Caco-2 (cell line): ENCODE data around the gene CADPS2. TPM values are rescaled to one million over a fixed set of nuclear protein-coding genes. Genes with fewer than 3 reads are reported as not detected.

ENCODE experiments used
- BruUV-seq: library from RNA; stranded (reverse); fragments of 400-500 nt; replicated peaks from 2 replicates; lab custom pipeline; 2021; lab: Mats Ljungman, UMichigan
- CTCF ChIA-PET: fragments of 300-600 bp; sonication (Branson Sonifier 250); formaldehyde crosslinking; loops from one replicate; lab custom pipeline; 2022; ENCODE audit warnings: antibody characterized with exemption; lab: Charles Lee
- POLR2A ChIA-PET: fragments of 300-600 bp; sonication (Branson Sonifier 250); formaldehyde crosslinking; loops from one replicate; lab custom pipeline; 2022; ENCODE audit warnings: antibody characterized with exemption; lab: Charles Lee
- DNase-seq, 2 experiments: peaks; one replicate each; pipeline versions ENCODE4 v3.0.0 to v3.0.0-alpha.2; 2020 to 2022
- H3K27me3 ChIP-seq: replicated peaks from 2 replicates; pipeline ENCODE4 v1.6.0; 2011; ENCODE audit warnings: low read length; ENCODE audit not compliant: control insufficient read depth, insufficient read depth
- H3K36me3 ChIP-seq: 2 replicates; pipeline ENCODE4 v1.5.1; 2011; ENCODE audit warnings: low read length; ENCODE audit not compliant: control insufficient read depth, insufficient read depth
- H3K4me1 ChIP-seq: fragments of 250-450 bp; sonication (Bioruptor Pico); 2 replicates; pipeline ENCODE4 v1.5.1; 2020; ENCODE audit warnings: mild to moderate bottlenecking
- H3K4me3 ChIP-seq: 2 replicates; pipeline ENCODE4 v1.5.1; 2011; ENCODE audit warnings: low read depth, mild to moderate bottlenecking, control low read depth, low read length
- H3K9me3 ChIP-seq: fragments of 250-450 bp; sonication (Bioruptor Pico); 2 replicates; pipeline ENCODE4 v1.5.1; 2020; ENCODE audit warnings: mild to moderate bottlenecking, moderate library complexity
- H3K27ac Mint-ChIP-seq: one replicate; pipeline ENCODE4 v1.8.0; 2022; ENCODE audit warnings: mixed read lengths; ENCODE audit not compliant: unreplicated experiment
- H3K27me3 Mint-ChIP-seq: one replicate; pipeline ENCODE4 v1.8.0; 2022; ENCODE audit warnings: mixed read lengths; ENCODE audit not compliant: insufficient read depth, unreplicated experiment
- H3K36me3 Mint-ChIP-seq: one replicate; pipeline ENCODE4 v1.8.0; 2022; ENCODE audit warnings: mild to moderate bottlenecking, mixed read lengths; ENCODE audit not compliant: insufficient read depth, unreplicated experiment
- H3K4me1 Mint-ChIP-seq: one replicate; pipeline ENCODE4 v1.8.0; 2022; ENCODE audit warnings: low read depth, mixed read lengths; ENCODE audit not compliant: unreplicated experiment
- H3K4me3 Mint-ChIP-seq: one replicate; pipeline ENCODE4 v1.8.0; 2022; ENCODE audit warnings: mild to moderate bottlenecking, moderate library complexity, mixed read lengths; ENCODE audit not compliant: unreplicated experiment
- H3K9me3 Mint-ChIP-seq: one replicate; pipeline ENCODE4 v1.8.0; 2022; ENCODE audit warnings: mixed read lengths; ENCODE audit not compliant: unreplicated experiment
- intact Hi-C: fragments of 100-400 bp; cut with micrococcal nuclease; formaldehyde crosslinking; loops from one replicate; pipeline ENCODE4 v1.10.0; 2022; ENCODE audit not compliant: unreplicated experiment
- total RNA-seq: library from RNA; stranded (reverse); gene quantifications from 2 replicates; pipeline ENCODE4 v1.2.3, GENCODE V29; 2022
- TF ChIP-seq, protein P1 (sequence below), 2 experiments: fragments of 200-600 bp in 1 of 2; IDR thresholded peaks; 1 replicate in 1 of 2; 2 replicates in 1 of 2; pipeline versions ENCODE4 v1.5.1 to v1.8.0; 2011 to 2022; ENCODE audit warnings: antibody characterized with exemption in 1 of 2, control low read depth in 1 of 2, inconsistent platforms in 1 of 2, low read depth in 1 of 2, low read length in 1 of 2, mild to moderate bottlenecking in 1 of 2, moderate library complexity in 1 of 2; ENCODE audit not compliant: insufficient read depth in 1 of 2, severe bottlenecking in 1 of 2, unreplicated experiment in 1 of 2

Gene CADPS2
- total RNA-seq, 1 experiment from 2014 or later = 2.7 TPM

DNA sequence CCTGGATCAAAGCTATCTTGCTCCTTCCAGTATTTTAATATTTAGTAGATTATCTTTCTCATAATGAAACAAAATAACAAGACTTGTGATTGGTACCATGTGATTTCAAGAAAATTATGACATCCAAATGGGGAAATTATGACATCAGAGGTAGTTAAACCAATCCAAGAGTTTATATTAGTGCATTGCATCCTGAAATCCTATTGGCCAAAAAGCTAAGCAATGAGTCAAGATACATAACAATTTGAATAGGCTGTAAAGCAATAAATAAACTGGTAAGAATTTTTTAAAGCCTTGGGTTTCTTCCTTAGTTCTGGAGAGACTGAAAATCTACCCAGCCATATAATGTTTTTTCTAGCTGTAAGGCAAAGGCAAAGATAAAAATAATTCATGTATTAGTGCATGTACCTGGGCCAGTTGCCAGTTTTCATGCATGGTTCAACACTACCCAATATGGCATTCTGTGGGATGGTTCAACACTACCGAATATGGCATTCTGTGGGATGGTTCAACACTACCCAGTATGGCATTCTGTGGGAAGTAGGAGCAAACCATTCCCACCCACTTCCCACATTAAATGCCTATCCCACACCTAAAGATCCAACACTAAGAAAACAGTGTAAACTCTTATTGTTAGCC is 183.3 kb downstream of the CADPS2 start, which contains the start of gene RNF148:
Gene RNF148, minus strand, starts transcription at position 51 of the 639 bp plus-strand sequence. CDS start 172 bp downstream, outside the sequence.
- Mint-ChIP-seq H3K9me3 (no peaks in the 10 kb centered on the region), H3K4me3 (no peak within 1 kb of the TSS), H3K4me1 (no peaks in the 10 kb centered on the region), H3K36me3 (no peaks in the 10 kb centered on the region), H3K27me3 (peaks cover 3% of the 10 kb centered on the region), H3K27ac (no peak within 1 kb of the TSS)
- TF ChIP-seq, protein P1, sequence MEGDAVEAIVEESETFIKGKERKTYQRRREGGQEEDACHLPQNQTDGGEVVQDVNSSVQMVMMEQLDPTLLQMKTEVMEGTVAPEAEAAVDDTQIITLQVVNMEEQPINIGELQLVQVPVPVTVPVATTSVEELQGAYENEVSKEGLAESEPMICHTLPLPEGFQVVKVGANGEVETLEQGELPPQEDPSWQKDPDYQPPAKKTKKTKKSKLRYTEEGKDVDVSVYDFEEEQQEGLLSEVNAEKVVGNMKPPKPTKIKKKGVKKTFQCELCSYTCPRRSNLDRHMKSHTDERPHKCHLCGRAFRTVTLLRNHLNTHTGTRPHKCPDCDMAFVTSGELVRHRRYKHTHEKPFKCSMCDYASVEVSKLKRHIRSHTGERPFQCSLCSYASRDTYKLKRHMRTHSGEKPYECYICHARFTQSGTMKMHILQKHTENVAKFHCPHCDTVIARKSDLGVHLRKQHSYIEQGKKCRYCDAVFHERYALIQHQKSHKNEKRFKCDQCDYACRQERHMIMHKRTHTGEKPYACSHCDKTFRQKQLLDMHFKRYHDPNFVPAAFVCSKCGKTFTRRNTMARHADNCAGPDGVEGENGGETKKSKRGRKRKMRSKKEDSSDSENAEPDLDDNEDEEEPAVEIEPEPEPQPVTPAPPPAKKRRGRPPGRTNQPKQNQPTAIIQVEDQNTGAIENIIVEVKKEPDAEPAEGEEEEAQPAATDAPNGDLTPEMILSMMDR (IDR thresholded peaks at IDR 0.05; ENCODE audit: insufficient read depth in 1 of 2, low read depth in 1 of 2, low read length in 1 of 2, severe bottlenecking in 1 of 2, unreplicated experiment in 1 of 2) = no peak
- BruUV-seq = no TSS peak
- no peaks in the 10 kb centered on the region for H3K4me1 ChIP-seq
- DNase-seq = no peak
- H3K36me3 ChIP-seq = no peaks in the 10 kb centered on the region
- intact Hi-C loops = no loop called here
- H3K9me3 ChIP-seq = no peaks in the 10 kb centered on the region
- ChIA-PET POLR2A (no interaction called here), CTCF (no interaction called here)
- H3K27me3 ChIP-seq = no peaks in the 10 kb centered on the region
- no peak within 1 kb of the TSS for H3K4me3 ChIP-seq

DNA sequence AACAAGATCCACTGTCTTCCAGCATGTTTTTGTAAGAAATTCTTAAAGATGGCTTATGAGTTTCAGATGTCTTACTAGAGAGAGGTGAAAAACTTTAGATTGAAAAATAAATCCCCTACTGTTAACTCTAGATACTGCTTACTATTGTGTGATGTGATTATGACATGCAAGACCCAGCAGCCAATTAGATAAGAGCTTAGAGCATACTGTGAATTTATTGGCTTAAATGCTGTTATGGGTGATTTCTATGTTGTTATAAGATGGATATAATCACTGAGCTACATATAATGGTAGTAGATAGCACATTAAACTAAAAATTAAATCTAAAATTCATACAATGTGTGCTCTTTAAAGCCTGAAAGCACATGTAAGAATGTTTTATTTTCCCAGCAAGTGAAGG is 187.2 kb downstream of the CADPS2 start, which contains the start of gene RNF133:
Gene RNF133, minus strand, starts transcription at position 101 of the 400 bp plus-strand sequence. CDS start 199 bp downstream, outside the sequence.
- no peak within 1 kb of the TSS for H3K4me3 Mint-ChIP-seq
- ChIA-PET POLR2A (interaction anchor here (0.6 kb wide), 1 partner anchor 35 kb away, joined by 19 read pairs; no protein-coding TSS in a partner anchor), CTCF (no interaction called here)
- H3K9me3 Mint-ChIP-seq = peaks cover under 1% of the 10 kb centered on the region
- no peaks in the 10 kb centered on the region for H3K4me1 ChIP-seq
- intact Hi-C loops = no loop called here
- no peak within 1 kb of the TSS for H3K27ac Mint-ChIP-seq
- H3K27me3 Mint-ChIP-seq = peaks cover 3% of the 10 kb centered on the region
- no TSS peak for BruUV-seq
- H3K27me3 ChIP-seq = no peaks in the 10 kb centered on the region
- H3K36me3 ChIP-seq = no peaks in the 10 kb centered on the region
- no peaks in the 10 kb centered on the region for H3K36me3 Mint-ChIP-seq
- no peaks in the 10 kb centered on the region for H3K4me1 Mint-ChIP-seq
- no peak within 1 kb of the TSS for H3K4me3 ChIP-seq
- TF ChIP-seq, protein P1 (IDR thresholded peaks at IDR 0.05; ENCODE audit: insufficient read depth in 1 of 2, low read depth in 1 of 2, low read length in 1 of 2, severe bottlenecking in 1 of 2, unreplicated experiment in 1 of 2) = no peak
- H3K9me3 ChIP-seq = no peaks in the 10 kb centered on the region
- DNase-seq = no peak

DNA sequence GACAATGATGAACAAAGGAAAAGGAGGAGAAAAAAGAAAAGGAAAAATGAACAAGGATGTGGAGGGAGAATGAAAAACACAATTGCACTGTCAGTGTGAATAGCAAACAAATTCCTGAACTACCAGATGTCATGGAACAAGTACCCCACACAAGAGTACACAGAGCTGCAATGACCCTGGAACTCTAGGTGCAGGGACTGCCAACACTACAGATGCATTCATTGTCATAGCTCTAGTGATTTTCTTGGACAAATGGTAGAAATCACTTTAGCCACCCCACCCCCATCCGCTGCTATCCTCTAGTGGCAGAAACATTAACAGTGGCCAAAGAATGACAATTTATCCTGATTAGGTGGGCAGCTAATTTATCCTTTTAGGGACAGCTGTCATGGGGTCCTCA is 190.4 kb downstream of the CADPS2 start:
- peaks cover 6% of the 10 kb centered on the region for H3K27me3 Mint-ChIP-seq
- Histone ChIP-seq H3K4me1 (no peaks in the 10 kb centered on the region), H3K36me3 (no peaks in the 10 kb centered on the region), H3K9me3 (peaks cover 8% of the 10 kb centered on the region; the same call in 1 of the 2 replicates), H3K4me3 (no peak overlapping the region), H3K27me3 (no peaks in the 10 kb centered on the region)
- ChIA-PET CTCF (no interaction called here), POLR2A (no interaction called here)
- H3K9me3 Mint-ChIP-seq = peaks cover 17% of the 10 kb centered on the region
- BruUV-seq = no TSS peak
- H3K4me1 Mint-ChIP-seq = no peaks in the 10 kb centered on the region
- intact Hi-C loops = no loop called here
- no peak overlapping the region for H3K27ac Mint-ChIP-seq
- no peaks in the 10 kb centered on the region for H3K36me3 Mint-ChIP-seq
- TF ChIP-seq, protein P1 (IDR thresholded peaks at IDR 0.05; ENCODE audit: insufficient read depth in 1 of 2, low read depth in 1 of 2, low read length in 1 of 2, severe bottlenecking in 1 of 2, unreplicated experiment in 1 of 2) = no peak
- no peak overlapping the region for H3K4me3 Mint-ChIP-seq
- DNase-seq = no peak
